ENCODE data around the gene ANKRD42.

GRCh38 chr11:83249445-83249844, 55.9 kb downstream of the ANKRD42 start:
- TF ChIP-seq, protein P1, sequence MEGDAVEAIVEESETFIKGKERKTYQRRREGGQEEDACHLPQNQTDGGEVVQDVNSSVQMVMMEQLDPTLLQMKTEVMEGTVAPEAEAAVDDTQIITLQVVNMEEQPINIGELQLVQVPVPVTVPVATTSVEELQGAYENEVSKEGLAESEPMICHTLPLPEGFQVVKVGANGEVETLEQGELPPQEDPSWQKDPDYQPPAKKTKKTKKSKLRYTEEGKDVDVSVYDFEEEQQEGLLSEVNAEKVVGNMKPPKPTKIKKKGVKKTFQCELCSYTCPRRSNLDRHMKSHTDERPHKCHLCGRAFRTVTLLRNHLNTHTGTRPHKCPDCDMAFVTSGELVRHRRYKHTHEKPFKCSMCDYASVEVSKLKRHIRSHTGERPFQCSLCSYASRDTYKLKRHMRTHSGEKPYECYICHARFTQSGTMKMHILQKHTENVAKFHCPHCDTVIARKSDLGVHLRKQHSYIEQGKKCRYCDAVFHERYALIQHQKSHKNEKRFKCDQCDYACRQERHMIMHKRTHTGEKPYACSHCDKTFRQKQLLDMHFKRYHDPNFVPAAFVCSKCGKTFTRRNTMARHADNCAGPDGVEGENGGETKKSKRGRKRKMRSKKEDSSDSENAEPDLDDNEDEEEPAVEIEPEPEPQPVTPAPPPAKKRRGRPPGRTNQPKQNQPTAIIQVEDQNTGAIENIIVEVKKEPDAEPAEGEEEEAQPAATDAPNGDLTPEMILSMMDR (conservative IDR thresholded peaks at IDR 0.05): no peak
- no peak for TF ChIP-seq ZFX (IDR thresholded peaks at IDR 0.05)
